HEK293 (cell line): Measurements from ENCODE around the gene HID1.

ENCODE experiments used
- GLIS1 ChIP-seq: fragments of 450-650 bp; formaldehyde crosslinking; IDR thresholded peaks from 2 replicates; pipeline ENCODE4 v1.5.1; 2016; ENCODE audit warnings: missing biosample characterization, missing genetic modification characterization
- GLIS2 ChIP-seq: fragments of 450-650 bp; formaldehyde crosslinking; IDR thresholded peaks from 2 replicates; pipeline ENCODE4 v1.5.1; 2016; ENCODE audit warnings: missing biosample characterization, missing genetic modification characterization
- KLF16 ChIP-seq: fragments of 450-650 bp; formaldehyde crosslinking; IDR thresholded peaks from 2 replicates; pipeline ENCODE4 v1.5.1; 2017; ENCODE audit warnings: missing biosample characterization, missing genetic modification characterization
- KLF7 ChIP-seq: fragments of 450-650 bp; formaldehyde crosslinking; IDR thresholded peaks from 2 replicates; pipeline ENCODE4 v1.5.1; 2016; ENCODE audit warnings: missing biosample characterization, missing genetic modification characterization, borderline replicate concordance
- KLF8 ChIP-seq: fragments of 450-650 bp; formaldehyde crosslinking; IDR thresholded peaks from 2 replicates; pipeline ENCODE4 v1.5.1; 2016; ENCODE audit warnings: missing biosample characterization, missing genetic modification characterization
- KLF9 ChIP-seq: fragments of 450-650 bp; formaldehyde crosslinking; IDR thresholded peaks from 2 replicates; pipeline ENCODE4 v1.5.1; 2016; ENCODE audit warnings: missing biosample characterization, missing genetic modification characterization, low read depth
- MYNN ChIP-seq: fragments of 450-650 bp; formaldehyde crosslinking; IDR thresholded peaks from 2 replicates; pipeline ENCODE4 v1.5.1; 2016; ENCODE audit warnings: missing biosample characterization, missing genetic modification characterization, borderline replicate concordance
- SCRT2 ChIP-seq: fragments of 450-650 bp; formaldehyde crosslinking; IDR thresholded peaks from 2 replicates; pipeline ENCODE4 v1.5.1; 2016; ENCODE audit warnings: missing biosample characterization, missing genetic modification characterization
- ZNF174 ChIP-seq: fragments of 450-650 bp; formaldehyde crosslinking; IDR thresholded peaks from 2 replicates; pipeline ENCODE4 v1.5.0; 2017; ENCODE audit warnings: missing biosample characterization, mild to moderate bottlenecking, missing genetic modification characterization
- ZNF19 ChIP-seq: fragments of 450-650 bp; formaldehyde crosslinking; IDR thresholded peaks from 2 replicates; pipeline ENCODE4; 2016; ENCODE audit warnings: missing biosample characterization, missing genetic modification characterization, low read depth
- ZNF23 ChIP-seq: fragments of 450-650 bp; formaldehyde crosslinking; IDR thresholded peaks from 2 replicates; pipeline ENCODE4 v1.5.1; 2016; ENCODE audit warnings: missing biosample characterization, missing genetic modification characterization, borderline replicate concordance
- ZNF335 ChIP-seq: fragments of 450-650 bp; formaldehyde crosslinking; conservative IDR thresholded peaks from 2 replicates; pipeline ENCODE4 v1.5.1; 2016; ENCODE audit warnings: missing biosample characterization, missing genetic modification characterization
- ZNF561 ChIP-seq: fragments of 450-650 bp; IDR thresholded peaks from 2 replicates; pipeline ENCODE4 v1.5.1; 2018; ENCODE audit warnings: missing biosample characterization, missing genetic modification characterization, borderline replicate concordance
- ZNF621 ChIP-seq: fragments of 450-650 bp; formaldehyde crosslinking; IDR thresholded peaks from 2 replicates; pipeline ENCODE4 v1.5.1; 2017; ENCODE audit warnings: missing biosample characterization, missing genetic modification characterization
- ZNF629 ChIP-seq: fragments of 450-650 bp; formaldehyde crosslinking; IDR thresholded peaks from 2 replicates; pipeline ENCODE4 v1.5.1; 2017; ENCODE audit warnings: missing biosample characterization, missing genetic modification characterization
- ZNF654 ChIP-seq: fragments of 450-650 bp; formaldehyde crosslinking; IDR thresholded peaks from 2 replicates; pipeline ENCODE4 v1.5.1; 2016; ENCODE audit warnings: low read depth, missing biosample characterization, missing genetic modification characterization
- ZNF658 ChIP-seq: fragments of 450-650 bp; formaldehyde crosslinking; IDR thresholded peaks from 2 replicates; pipeline ENCODE4; 2016; ENCODE audit warnings: missing biosample characterization, missing genetic modification characterization
- ZNF660 ChIP-seq: fragments of 450-650 bp; IDR thresholded peaks from 2 replicates; pipeline ENCODE4 v1.5.1; 2018; ENCODE audit warnings: missing biosample characterization, mild to moderate bottlenecking, missing genetic modification characterization
- ZNF670 ChIP-seq: fragments of 450-650 bp; formaldehyde crosslinking; IDR thresholded peaks from 2 replicates; pipeline ENCODE4 v1.5.1; 2016; ENCODE audit warnings: missing biosample characterization, missing genetic modification characterization, low read depth
- ZNF677 ChIP-seq: fragments of 450-650 bp; IDR thresholded peaks from 2 replicates; pipeline ENCODE4 v1.5.0; 2018; ENCODE audit warnings: missing biosample characterization, mild to moderate bottlenecking, missing genetic modification characterization, moderate library complexity
- ZNF777 ChIP-seq: fragments of 450-650 bp; formaldehyde crosslinking; IDR thresholded peaks from 2 replicates; pipeline ENCODE4 v1.5.1; 2017; ENCODE audit warnings: missing biosample characterization, missing genetic modification characterization, borderline replicate concordance
- ZSCAN30 ChIP-seq: fragments of 450-650 bp; IDR thresholded peaks from 2 replicates; pipeline ENCODE4 v1.5.1; 2018; ENCODE audit warnings: missing biosample characterization, mild to moderate bottlenecking, missing genetic modification characterization, moderate library complexity
- TF ChIP-seq, protein P1 (sequence below): fragments of 450-650 bp; formaldehyde crosslinking; IDR thresholded peaks from 2 replicates; pipeline ENCODE4 v1.5.1; 2016; ENCODE audit warnings: missing biosample characterization, missing genetic modification characterization, low read depth
- TF ChIP-seq, protein P2 (sequence below): fragments of 450-650 bp; formaldehyde crosslinking; IDR thresholded peaks from 2 replicates; pipeline ENCODE4 v1.5.1; 2016; ENCODE audit warnings: missing biosample characterization, missing genetic modification characterization
- TF ChIP-seq, protein P3 (sequence below): fragments of 450-650 bp; formaldehyde crosslinking; IDR thresholded peaks from 2 replicates; pipeline ENCODE4 v1.5.1; 2016; ENCODE audit warnings: missing biosample characterization, missing genetic modification characterization
- TF ChIP-seq, protein P4 (sequence below): fragments of 450-650 bp; IDR thresholded peaks from 2 replicates; pipeline ENCODE4 v1.5.1; 2018; ENCODE audit warnings: missing biosample characterization, mild to moderate bottlenecking, missing genetic modification characterization
- TF ChIP-seq, protein P5 (sequence below): fragments of 450-650 bp; formaldehyde crosslinking; IDR thresholded peaks from 2 replicates; pipeline ENCODE4 v1.5.1; 2016; ENCODE audit warnings: missing biosample characterization, missing genetic modification characterization

Gene HID1

DNA sequence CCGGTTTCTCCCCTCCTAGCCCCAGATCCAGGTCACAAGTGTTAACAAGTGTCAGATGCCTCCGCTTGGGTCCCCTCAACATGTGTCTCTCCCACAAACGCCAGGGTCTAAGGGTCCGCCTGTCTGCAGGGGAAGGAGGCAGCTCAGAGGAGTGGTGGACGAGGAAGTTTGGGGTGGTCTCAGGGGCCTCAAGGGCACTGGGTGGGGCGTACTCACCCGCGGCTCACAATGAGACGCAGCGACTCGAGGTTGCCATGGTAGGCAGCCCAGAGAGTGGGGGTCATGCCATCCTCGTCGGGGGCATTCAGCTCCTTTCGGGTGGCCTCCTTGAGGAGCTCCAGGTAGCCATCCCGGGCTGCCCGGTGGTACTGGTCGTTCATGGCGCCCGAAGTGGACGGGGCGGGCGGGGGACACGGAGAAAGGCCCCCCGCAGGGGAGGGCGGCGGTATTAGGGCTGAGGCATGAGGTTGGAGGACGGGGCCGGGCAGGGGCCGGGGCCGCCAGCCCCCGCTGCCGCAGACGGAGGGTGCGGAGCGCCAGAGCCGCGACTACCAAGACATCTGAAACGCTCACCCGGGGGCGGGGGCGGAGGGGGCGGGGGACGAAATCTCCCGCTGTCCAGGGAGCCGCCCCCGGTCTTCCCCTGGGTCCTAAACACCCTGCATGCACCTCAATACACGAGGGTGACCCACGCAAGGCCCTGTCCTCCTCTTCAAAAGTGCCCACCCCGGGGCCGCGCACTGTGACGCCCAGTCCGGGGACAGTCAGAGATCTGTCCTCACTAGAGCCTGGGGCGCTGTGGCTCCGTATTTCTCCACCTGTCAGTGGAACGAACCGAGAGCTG is 49.6 kb downstream of the HID1 start, which contains the start of gene USH1G (continued):
- TF ChIP-seq, protein P1, sequence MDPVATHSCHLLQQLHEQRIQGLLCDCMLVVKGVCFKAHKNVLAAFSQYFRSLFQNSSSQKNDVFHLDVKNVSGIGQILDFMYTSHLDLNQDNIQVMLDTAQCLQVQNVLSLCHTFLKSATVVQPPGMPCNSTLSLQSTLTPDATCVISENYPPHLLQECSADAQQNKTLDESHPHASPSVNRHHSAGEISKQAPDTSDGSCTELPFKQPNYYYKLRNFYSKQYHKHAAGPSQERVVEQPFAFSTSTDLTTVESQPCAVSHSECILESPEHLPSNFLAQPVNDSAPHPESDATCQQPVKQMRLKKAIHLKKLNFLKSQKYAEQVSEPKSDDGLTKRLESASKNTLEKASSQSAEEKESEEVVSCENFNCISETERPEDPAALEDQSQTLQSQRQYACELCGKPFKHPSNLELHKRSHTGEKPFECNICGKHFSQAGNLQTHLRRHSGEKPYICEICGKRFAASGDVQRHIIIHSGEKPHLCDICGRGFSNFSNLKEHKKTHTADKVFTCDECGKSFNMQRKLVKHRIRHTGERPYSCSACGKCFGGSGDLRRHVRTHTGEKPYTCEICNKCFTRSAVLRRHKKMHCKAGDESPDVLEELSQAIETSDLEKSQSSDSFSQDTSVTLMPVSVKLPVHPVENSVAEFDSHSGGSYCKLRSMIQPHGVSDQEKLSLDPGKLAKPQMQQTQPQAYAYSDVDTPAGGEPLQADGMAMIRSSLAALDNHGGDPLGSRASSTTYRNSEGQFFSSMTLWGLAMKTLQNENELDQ (tag by site-specific recombination), result no peak
- TF ChIP-seq ZNF670 (tag by site-specific recombination) (no peak), ZSCAN30 (tag by site-specific recombination) (peak; percentile 93), ZNF654 (tag by site-specific recombination) (no peak), ZNF677 (tag by site-specific recombination) (no peak), ZNF19 (tag by site-specific recombination) (no peak), ZNF658 (tag by site-specific recombination) (no peak), ZNF23 (no peak), ZNF335 (peak; percentile 94), ZNF777 (peak; percentile 52; the same call in 1 of the 2 replicates), KLF7 (0 out of 2 replicates have a peak, but pooled peaks have one; percentile 27), ZNF174 (tag by site-specific recombination) (no peak), KLF9 (tag by site-specific recombination) (peak; percentile 40; the same call in 1 of the 2 replicates), GLIS2 (tag by site-specific recombination) (peak; percentile 75), GLIS1 (tag by site-specific recombination) (0 out of 2 replicates have a peak, but pooled peaks have one; percentile 21), MYNN (tag by site-specific recombination) (no peak), KLF8 (peak; percentile 52; the same call in 1 of the 2 replicates), ZNF621 (tag by site-specific recombination) (no peak), ZNF660 (no peak), ZNF561 (tag by site-specific recombination) (0 out of 2 replicates have a peak, but pooled peaks have one; percentile 17), KLF16 (tag by site-specific recombination) (peak; percentile 68; the same call in 1 of the 2 replicates), ZNF629 (no peak), SCRT2 (peak; percentile 81)
- TF ChIP-seq, protein P2, sequence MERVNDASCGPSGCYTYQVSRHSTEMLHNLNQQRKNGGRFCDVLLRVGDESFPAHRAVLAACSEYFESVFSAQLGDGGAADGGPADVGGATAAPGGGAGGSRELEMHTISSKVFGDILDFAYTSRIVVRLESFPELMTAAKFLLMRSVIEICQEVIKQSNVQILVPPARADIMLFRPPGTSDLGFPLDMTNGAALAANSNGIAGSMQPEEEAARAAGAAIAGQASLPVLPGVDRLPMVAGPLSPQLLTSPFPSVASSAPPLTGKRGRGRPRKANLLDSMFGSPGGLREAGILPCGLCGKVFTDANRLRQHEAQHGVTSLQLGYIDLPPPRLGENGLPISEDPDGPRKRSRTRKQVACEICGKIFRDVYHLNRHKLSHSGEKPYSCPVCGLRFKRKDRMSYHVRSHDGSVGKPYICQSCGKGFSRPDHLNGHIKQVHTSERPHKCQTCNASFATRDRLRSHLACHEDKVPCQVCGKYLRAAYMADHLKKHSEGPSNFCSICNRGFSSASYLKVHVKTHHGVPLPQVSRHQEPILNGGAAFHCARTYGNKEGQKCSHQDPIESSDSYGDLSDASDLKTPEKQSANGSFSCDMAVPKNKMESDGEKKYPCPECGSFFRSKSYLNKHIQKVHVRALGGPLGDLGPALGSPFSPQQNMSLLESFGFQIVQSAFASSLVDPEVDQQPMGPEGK, result peak; percentile 48
- TF ChIP-seq, protein P3, sequence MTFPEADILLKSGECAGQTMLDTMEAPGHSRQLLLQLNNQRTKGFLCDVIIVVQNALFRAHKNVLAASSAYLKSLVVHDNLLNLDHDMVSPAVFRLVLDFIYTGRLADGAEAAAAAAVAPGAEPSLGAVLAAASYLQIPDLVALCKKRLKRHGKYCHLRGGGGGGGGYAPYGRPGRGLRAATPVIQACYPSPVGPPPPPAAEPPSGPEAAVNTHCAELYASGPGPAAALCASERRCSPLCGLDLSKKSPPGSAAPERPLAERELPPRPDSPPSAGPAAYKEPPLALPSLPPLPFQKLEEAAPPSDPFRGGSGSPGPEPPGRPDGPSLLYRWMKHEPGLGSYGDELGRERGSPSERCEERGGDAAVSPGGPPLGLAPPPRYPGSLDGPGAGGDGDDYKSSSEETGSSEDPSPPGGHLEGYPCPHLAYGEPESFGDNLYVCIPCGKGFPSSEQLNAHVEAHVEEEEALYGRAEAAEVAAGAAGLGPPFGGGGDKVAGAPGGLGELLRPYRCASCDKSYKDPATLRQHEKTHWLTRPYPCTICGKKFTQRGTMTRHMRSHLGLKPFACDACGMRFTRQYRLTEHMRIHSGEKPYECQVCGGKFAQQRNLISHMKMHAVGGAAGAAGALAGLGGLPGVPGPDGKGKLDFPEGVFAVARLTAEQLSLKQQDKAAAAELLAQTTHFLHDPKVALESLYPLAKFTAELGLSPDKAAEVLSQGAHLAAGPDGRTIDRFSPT (tag by site-specific recombination), result peak; percentile 43; the same call in 1 of the 2 replicates
- TF ChIP-seq, protein P4, sequence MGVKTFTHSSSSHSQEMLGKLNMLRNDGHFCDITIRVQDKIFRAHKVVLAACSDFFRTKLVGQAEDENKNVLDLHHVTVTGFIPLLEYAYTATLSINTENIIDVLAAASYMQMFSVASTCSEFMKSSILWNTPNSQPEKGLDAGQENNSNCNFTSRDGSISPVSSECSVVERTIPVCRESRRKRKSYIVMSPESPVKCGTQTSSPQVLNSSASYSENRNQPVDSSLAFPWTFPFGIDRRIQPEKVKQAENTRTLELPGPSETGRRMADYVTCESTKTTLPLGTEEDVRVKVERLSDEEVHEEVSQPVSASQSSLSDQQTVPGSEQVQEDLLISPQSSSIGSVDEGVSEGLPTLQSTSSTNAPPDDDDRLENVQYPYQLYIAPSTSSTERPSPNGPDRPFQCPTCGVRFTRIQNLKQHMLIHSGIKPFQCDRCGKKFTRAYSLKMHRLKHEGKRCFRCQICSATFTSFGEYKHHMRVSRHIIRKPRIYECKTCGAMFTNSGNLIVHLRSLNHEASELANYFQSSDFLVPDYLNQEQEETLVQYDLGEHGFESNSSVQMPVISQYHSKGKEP, result peak; percentile 34; the same call in 1 of the 2 replicates
- TF ChIP-seq, protein P5, sequence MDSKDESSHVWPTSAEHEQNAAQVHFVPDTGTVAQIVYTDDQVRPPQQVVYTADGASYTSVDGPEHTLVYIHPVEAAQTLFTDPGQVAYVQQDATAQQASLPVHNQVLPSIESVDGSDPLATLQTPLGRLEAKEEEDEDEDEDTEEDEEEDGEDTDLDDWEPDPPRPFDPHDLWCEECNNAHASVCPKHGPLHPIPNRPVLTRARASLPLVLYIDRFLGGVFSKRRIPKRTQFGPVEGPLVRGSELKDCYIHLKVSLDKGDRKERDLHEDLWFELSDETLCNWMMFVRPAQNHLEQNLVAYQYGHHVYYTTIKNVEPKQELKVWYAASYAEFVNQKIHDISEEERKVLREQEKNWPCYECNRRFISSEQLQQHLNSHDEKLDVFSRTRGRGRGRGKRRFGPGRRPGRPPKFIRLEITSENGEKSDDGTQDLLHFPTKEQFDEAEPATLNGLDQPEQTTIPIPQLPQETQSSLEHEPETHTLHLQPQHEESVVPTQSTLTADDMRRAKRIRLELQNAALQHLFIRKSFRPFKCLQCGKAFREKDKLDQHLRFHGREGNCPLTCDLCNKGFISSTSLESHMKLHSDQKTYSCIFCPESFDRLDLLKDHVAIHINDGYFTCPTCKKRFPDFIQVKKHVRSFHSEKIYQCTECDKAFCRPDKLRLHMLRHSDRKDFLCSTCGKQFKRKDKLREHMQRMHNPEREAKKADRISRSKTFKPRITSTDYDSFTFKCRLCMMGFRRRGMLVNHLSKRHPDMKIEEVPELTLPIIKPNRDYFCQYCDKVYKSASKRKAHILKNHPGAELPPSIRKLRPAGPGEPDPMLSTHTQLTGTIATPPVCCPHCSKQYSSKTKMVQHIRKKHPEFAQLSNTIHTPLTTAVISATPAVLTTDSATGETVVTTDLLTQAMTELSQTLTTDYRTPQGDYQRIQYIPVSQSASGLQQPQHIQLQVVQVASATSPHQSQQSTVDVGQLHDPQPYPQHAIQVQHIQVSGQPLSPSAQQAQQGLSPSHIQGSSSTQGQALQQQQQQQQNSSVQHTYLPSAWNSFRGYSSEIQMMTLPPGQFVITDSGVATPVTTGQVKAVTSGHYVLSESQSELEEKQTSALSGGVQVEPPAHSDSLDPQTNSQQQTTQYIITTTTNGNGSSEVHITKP, result peak; percentile 91
